ENCODE measurements around the gene FBXW8.

FBXW8 gene

GRCh38 chr12:116933091-116933490 lies 22.3 kb downstream of the FBXW8 start:
- no peak for DNase-seq (ENCODE audit: low read depth)
- no peak overlapping the region for H3K4me3 ChIP-seq (ENCODE audit: low read length)
- TF ChIP-seq CTCF (conservative IDR thresholded peaks at IDR 0.05; ENCODE audit: low read depth, low read length): no peak

- no peak for DNase-seq (ENCODE audit: low read depth)
- TF ChIP-seq CTCF (conservative IDR thresholded peaks at IDR 0.05; ENCODE audit: low read depth, low read length): no peak
- no peak overlapping the region for H3K4me3 ChIP-seq (ENCODE audit: low read length)
Measured at GRCh38 chr12:116933512-116934246, 22.9 kb downstream of the FBXW8 start.

GRCh38 chr12:116934908-116935705 lies 24.4 kb downstream of the FBXW8 start:
- no peak for DNase-seq (ENCODE audit: low read depth)
- no peak for TF ChIP-seq CTCF (conservative IDR thresholded peaks at IDR 0.05; ENCODE audit: low read depth, low read length)
- no peak overlapping the region for H3K4me3 ChIP-seq (ENCODE audit: low read length)

- no peak for DNase-seq (ENCODE audit: low read depth)
- no peak overlapping the region for H3K4me3 ChIP-seq (ENCODE audit: low read length)
- TF ChIP-seq CTCF (conservative IDR thresholded peaks at IDR 0.05; ENCODE audit: low read depth, low read length): no peak
Measured at GRCh38 chr12:116937640-116938039, 26.9 kb downstream of the FBXW8 start.

- no peak overlapping the region for H3K4me3 ChIP-seq (ENCODE audit: low read length)
- DNase-seq (ENCODE audit: low read depth): no peak
- no peak for TF ChIP-seq CTCF (conservative IDR thresholded peaks at IDR 0.05; ENCODE audit: low read depth, low read length)
Measured at GRCh38 chr12:116939734-116940133, 29.0 kb downstream of the FBXW8 start.

GRCh38 chr12:116941188-116941587 lies 30.4 kb downstream of the FBXW8 start:
- no peak for DNase-seq (ENCODE audit: low read depth)
- no peak for TF ChIP-seq CTCF (conservative IDR thresholded peaks at IDR 0.05; ENCODE audit: low read depth, low read length)
- no peak overlapping the region for H3K4me3 ChIP-seq (ENCODE audit: low read length)
